Measurements from ENCODE around the gene AKR1C2.
"Not testable (repeated sequence)": the region's sequence is repeated elsewhere in the genome, so short reads cannot be mapped to it uniquely, and the experiment has no call there.

GRCh38 chr10:4943416-4943815, 60.2 kb downstream of the AKR1C2 start:
- TF ChIP-seq CTCF (conservative IDR thresholded peaks at IDR 0.05; ENCODE audit: low read length); EZH2phosphoT487 (IDR thresholded peaks at IDR 0.05; ENCODE audit: borderline replicate concordance): not testable (repeated sequence)
